Measurements from ENCODE around the gene KCNAB2. TPM values are rescaled to one million over a fixed set of nuclear protein-coding genes. Genes with fewer than 3 reads are reported as not detected.

The KCNAB2 gene
- total RNA-seq, 1 donor from 2014 or later: 2.2 TPM

GRCh38 chr1:6087958-6088357, 42.3 kb downstream of the KCNAB2 start:
- H3K27ac ChIP-seq: no peak overlapping the region

GRCh38 chr1:6088956-6089355, 43.3 kb downstream of the KCNAB2 start:
- Histone ChIP-seq H4K20me1 (ENCODE audit: low read depth) (no peaks in the 10 kb centered on the region), H3K27ac (no peak overlapping the region), H3F3A (ENCODE audit: low read depth) (no peaks in the 10 kb centered on the region), H3K9ac (no peak overlapping the region), H3K4me2 (no peak overlapping the region), H3K4me1 (no peaks in the 10 kb centered on the region), H3K4me3 (no peak overlapping the region), H3K9me3 (ENCODE audit: low read depth) (no peaks in the 10 kb centered on the region), H3K27me3 (no peaks in the 10 kb centered on the region), H2AFZ (replicated peaks) (no peak overlapping the region), H3K79me2 (ENCODE audit: low read depth) (no peaks in the 10 kb centered on the region), H3K36me3 (no peaks in the 10 kb centered on the region)
- Mint-ChIP-seq H3K27ac (no peak overlapping the region), H3K9me3 (no peaks in the 10 kb centered on the region), H3K27me3 (ENCODE audit: insufficient read depth, low read depth) (peaks cover 4% of the 10 kb centered on the region), H3K36me3 (no peaks in the 10 kb centered on the region), H3K4me3 (no peak overlapping the region), H3K4me1 (peaks cover 17% of the 10 kb centered on the region)
- no peak for DNase-seq (ENCODE audit: low spot score)
- TF ChIP-seq EZH2 (IDR thresholded peaks at IDR 0.05): no peak
- no peak for TF ChIP-seq CTCF (IDR thresholded peaks at IDR 0.05)
- TF ChIP-seq EZH2phosphoT487 (IDR thresholded peaks at IDR 0.05): no peak

More at GRCh38 chr1:6087958-6088357, 42.3 kb downstream of the KCNAB2 start:
- Mint-ChIP-seq H3K27me3 (ENCODE audit: insufficient read depth, low read depth) (no peaks in the 10 kb centered on the region), H3K4me1 (peaks cover 26% of the 10 kb centered on the region), H3K4me3 (no peak overlapping the region), H3K36me3 (no peaks in the 10 kb centered on the region), H3K27ac (no peak overlapping the region), H3K9me3 (no peaks in the 10 kb centered on the region)
- H3K4me3 ChIP-seq: no peak overlapping the region
- H3F3A ChIP-seq (ENCODE audit: low read depth): no peaks in the 10 kb centered on the region
- peaks cover 4% of the 10 kb centered on the region for H3K4me1 ChIP-seq
- no peaks in the 10 kb centered on the region for H3K27me3 ChIP-seq
- H3K9ac ChIP-seq: no peak overlapping the region
- TF ChIP-seq CTCF (IDR thresholded peaks at IDR 0.05) (no peak), EZH2phosphoT487 (IDR thresholded peaks at IDR 0.05) (no peak), EZH2 (IDR thresholded peaks at IDR 0.05) (no peak)
- no peak for DNase-seq (ENCODE audit: low spot score)
- H3K9me3 ChIP-seq (ENCODE audit: low read depth): no peaks in the 10 kb centered on the region
- H2AFZ ChIP-seq (replicated peaks): no peak overlapping the region
- H3K79me2 ChIP-seq (ENCODE audit: low read depth): no peaks in the 10 kb centered on the region
- H3K4me2 ChIP-seq: no peak overlapping the region
- no peaks in the 10 kb centered on the region for H3K36me3 ChIP-seq
- no peaks in the 10 kb centered on the region for H4K20me1 ChIP-seq (ENCODE audit: low read depth)

- TF ChIP-seq EZH2 (IDR thresholded peaks at IDR 0.05) (no peak), CTCF (IDR thresholded peaks at IDR 0.05) (no peak), EZH2phosphoT487 (IDR thresholded peaks at IDR 0.05) (no peak)
- H3K9me3 Mint-ChIP-seq: no peaks in the 10 kb centered on the region
- no peak overlapping the region for H3K27ac ChIP-seq
- H3F3A ChIP-seq (ENCODE audit: low read depth): no peaks in the 10 kb centered on the region
- no peaks in the 10 kb centered on the region for H3K4me1 ChIP-seq
- no peak overlapping the region for H3K4me3 Mint-ChIP-seq
- no peaks in the 10 kb centered on the region for H3K9me3 ChIP-seq (ENCODE audit: low read depth)
- no peaks in the 10 kb centered on the region for H4K20me1 ChIP-seq (ENCODE audit: low read depth)
- no peak for DNase-seq (ENCODE audit: low spot score)
- H3K79me2 ChIP-seq (ENCODE audit: low read depth): no peaks in the 10 kb centered on the region
- no peak overlapping the region for H3K4me3 ChIP-seq
- no peak overlapping the region for H3K9ac ChIP-seq
- H3K4me1 Mint-ChIP-seq: peaks cover 11% of the 10 kb centered on the region
- H3K36me3 ChIP-seq: no peaks in the 10 kb centered on the region
- peaks cover 4% of the 10 kb centered on the region for H3K27me3 Mint-ChIP-seq (ENCODE audit: insufficient read depth, low read depth)
- H3K36me3 Mint-ChIP-seq: no peaks in the 10 kb centered on the region
- H3K4me2 ChIP-seq: no peak overlapping the region
- no peak overlapping the region for H2AFZ ChIP-seq (replicated peaks)
- no peaks in the 10 kb centered on the region for H3K27me3 ChIP-seq
- no peak overlapping the region for H3K27ac Mint-ChIP-seq
Observed at GRCh38 chr1:6090288-6090687, 44.6 kb downstream of the KCNAB2 start.
